ENCODE measurements around the gene CHN1.

- TF ChIP-seq CTCF (IDR thresholded peaks at IDR 0.05 in 4 of 5, conservative IDR thresholded peaks at IDR 0.05 in 1 of 5) = no peak
- TF ChIP-seq POLR2A (IDR thresholded peaks at IDR 0.05) = no peak
These were observed 66.1 kb downstream of the CHN1 start for GRCh38 chr2:174939046-174939445.

All from gastrocnemius medialis (tissue), 4 donors.